Brain microvascular endothelial cell (primary cell): ENCODE measurements around the gene BICDL1.

ENCODE experiments used
- DNase-seq: peaks from one replicate; pipeline ENCODE4 v3.0.0-alpha.2; 2020
- H3K27ac ChIP-seq: fragments of 250-450 bp; sonication (Bioruptor Pico); 2 replicates; pipeline ENCODE4 v1.5.1; 2020; ENCODE audit warnings: mild to moderate bottlenecking, moderate library complexity
- H3K27me3 ChIP-seq: fragments of 250-450 bp; sonication (Bioruptor Pico); replicated peaks from 2 replicates; pipeline ENCODE4 v1.5.1; 2020; ENCODE audit warnings: mild to moderate bottlenecking
- H3K36me3 ChIP-seq: fragments of 250-450 bp; sonication (Bioruptor Pico); replicated peaks from 2 replicates; pipeline ENCODE4 v1.5.1; 2020; ENCODE audit warnings: mild to moderate bottlenecking
- H3K4me3 ChIP-seq: 2 replicates; pipeline ENCODE4 v1.5.1; 2011; ENCODE audit warnings: low read depth, mild to moderate bottlenecking, control low read depth, low read length, moderate library complexity
- in situ Hi-C: cut with HindIII; loops from 2 replicates; pipeline ENCODE4 v1.10.0; 2017; ENCODE audit warnings: low sequenced_read_pairs, low pct_ligation_motif_present
- TF ChIP-seq, protein P1 (sequence below): IDR thresholded peaks from 2 replicates; pipeline ENCODE4 v1.5.1; 2011; ENCODE audit warnings: low read depth, mild to moderate bottlenecking, moderate library complexity, low read length, control low read depth, inconsistent platforms; ENCODE audit errors: missing control alignments

Gene BICDL1

DNA sequence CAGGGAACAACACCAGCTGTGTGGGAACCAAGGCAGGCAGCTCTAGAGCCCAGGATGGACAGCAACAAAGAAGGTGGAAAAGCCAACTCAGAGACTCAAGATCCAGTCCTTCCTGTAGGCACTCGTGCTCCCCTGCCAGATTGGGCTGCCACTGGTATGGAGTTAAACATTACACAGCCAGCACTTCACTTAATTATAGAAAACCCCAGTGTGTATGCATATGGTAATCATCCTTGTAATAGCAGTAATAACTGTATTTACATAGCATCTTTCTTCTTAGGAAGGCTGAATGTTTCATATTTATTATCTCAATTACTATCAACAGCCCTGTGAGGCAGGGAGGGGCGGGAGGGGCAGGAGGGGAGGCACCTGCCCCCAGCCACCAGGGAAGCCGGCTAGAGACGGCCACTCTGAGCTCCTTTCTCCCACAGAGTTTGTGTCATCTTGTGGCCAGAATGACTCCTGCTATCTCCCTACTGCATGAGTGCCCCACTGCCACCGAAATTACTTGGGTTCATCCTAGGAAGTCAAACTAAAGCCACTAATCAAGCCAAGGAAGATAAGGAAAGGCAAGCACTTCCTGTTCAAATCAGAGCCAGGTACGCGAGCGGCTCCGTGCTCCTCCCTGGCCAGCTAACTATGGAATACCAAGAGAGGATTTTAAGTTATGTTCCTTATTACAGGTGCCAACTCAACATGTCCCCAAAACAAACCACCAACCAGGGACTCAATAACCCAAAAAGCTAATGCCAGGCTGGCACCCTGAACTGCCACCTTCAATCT is 143.2 kb downstream of the BICDL1 start:
- no peaks in the 10 kb centered on the region for H3K27me3 ChIP-seq
- no peak overlapping the region for H3K4me3 ChIP-seq
- DNase-seq = no peak
- H3K27ac ChIP-seq = no peak overlapping the region
- TF ChIP-seq, protein P1, sequence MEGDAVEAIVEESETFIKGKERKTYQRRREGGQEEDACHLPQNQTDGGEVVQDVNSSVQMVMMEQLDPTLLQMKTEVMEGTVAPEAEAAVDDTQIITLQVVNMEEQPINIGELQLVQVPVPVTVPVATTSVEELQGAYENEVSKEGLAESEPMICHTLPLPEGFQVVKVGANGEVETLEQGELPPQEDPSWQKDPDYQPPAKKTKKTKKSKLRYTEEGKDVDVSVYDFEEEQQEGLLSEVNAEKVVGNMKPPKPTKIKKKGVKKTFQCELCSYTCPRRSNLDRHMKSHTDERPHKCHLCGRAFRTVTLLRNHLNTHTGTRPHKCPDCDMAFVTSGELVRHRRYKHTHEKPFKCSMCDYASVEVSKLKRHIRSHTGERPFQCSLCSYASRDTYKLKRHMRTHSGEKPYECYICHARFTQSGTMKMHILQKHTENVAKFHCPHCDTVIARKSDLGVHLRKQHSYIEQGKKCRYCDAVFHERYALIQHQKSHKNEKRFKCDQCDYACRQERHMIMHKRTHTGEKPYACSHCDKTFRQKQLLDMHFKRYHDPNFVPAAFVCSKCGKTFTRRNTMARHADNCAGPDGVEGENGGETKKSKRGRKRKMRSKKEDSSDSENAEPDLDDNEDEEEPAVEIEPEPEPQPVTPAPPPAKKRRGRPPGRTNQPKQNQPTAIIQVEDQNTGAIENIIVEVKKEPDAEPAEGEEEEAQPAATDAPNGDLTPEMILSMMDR = no peak
- peaks cover 97% of the 10 kb centered on the region for H3K36me3 ChIP-seq
- in situ Hi-C loops = no loop called here

DNA sequence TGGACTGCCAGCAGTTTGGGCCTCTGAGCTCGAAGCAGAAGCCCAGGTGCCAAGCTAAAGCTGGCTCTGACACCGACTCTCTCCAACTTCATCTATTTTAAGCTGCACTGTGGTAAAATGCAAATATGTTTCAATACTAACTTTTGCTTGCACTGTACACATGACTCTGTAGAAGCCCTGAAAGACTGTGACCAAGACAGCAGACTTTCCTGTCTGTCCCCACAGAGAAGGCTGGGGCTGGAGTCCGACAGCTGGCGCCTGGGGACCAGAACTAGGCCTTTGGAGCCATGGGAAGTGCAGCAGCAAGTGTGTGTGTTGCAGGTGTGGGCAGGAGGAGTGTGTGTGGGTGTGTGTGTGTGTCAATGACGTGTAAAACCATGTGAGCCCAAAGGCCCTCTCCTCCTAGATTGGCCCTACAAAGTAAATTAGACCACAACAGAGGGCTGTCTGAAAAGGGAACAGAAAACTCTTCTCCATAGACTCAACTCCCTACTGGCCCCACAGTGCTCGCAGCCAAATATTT is 143.9 kb downstream of the BICDL1 start:
- no peak for DNase-seq
- in situ Hi-C loops = no loop called here
- Histone ChIP-seq H3K36me3 (peaks cover 97% of the 10 kb centered on the region), H3K4me3 (no peak overlapping the region), H3K27ac (no peak overlapping the region), H3K27me3 (no peaks in the 10 kb centered on the region)
- TF ChIP-seq, protein P1 = no peak

DNA sequence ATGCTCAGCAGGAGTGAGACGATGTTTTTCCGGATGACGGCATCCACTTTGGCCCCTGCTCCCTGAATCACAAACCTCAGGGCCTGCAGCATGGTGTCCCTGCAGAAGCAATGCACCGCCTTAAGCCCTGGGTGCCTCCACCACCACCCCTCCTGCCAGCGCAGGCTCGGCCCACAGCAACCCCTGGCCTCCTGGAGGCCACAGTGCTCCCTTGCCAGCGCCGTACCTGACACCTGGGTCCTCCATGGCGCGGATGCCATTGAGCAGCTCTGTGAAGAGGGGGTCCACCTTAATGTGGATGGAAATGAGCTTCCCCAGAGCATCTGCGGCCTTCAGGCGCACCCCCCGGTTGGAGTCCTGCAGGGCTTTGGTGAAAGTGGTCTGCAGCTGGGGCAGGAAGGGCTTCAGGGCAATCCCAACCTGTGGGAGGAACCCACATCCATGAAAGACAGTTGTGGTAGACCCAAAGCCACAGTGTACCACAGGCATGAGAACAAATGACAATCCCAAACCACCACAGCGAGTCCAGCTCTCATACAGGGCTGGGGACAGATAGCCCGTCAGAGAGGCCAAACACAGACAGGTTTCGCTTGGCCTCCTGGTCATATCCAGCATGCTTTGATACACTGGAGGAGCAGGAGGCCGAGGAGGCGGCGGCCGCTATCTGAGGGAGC is 145.4 kb downstream of the BICDL1 start:
- in situ Hi-C loops = no loop called here
- no peak for DNase-seq
- H3K27ac ChIP-seq = no peak overlapping the region
- H3K27me3 ChIP-seq = no peaks in the 10 kb centered on the region
- H3K4me3 ChIP-seq = no peak overlapping the region
- TF ChIP-seq, protein P1 = no peak
- H3K36me3 ChIP-seq = peaks cover 96% of the 10 kb centered on the region

DNA sequence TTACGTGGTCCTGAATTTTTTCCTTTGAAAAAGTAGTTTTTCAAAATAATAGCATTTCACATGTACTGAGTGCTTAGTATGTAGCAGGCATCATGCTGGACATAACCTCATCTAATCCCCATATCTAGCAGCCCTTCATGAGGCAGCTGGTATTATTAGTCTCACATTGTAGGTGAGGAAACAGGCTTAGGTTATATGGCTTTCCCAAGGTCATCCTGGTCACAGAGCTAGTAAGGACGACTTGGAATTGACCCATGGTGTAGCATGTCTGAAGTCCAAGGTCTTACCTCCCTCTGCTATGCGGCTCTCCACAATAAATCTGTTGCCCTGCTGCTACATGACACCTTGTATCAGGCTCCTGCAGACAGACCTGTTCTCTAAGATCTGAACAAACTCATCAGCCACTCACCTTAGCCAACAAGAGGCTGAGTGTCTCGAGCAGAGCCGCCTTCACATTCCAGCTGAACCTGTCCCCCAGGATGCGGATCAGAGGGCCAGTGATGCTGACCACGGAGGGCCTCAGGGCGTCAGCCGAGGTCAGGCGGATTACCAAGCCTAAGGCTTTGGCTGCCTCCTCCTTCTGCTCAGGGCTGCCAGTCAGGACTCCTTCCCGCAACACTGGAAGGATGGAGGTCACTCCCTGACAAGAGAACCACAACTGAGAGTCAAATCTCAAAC is 147.2 kb downstream of the BICDL1 start:
- in situ Hi-C loops = loop anchor here (5.0 kb wide), 1 partner anchor 36 kb away; no protein-coding TSS in a partner anchor
- Histone ChIP-seq H3K4me3 (no peak overlapping the region), H3K36me3 (peaks cover 95% of the 10 kb centered on the region), H3K27me3 (no peaks in the 10 kb centered on the region), H3K27ac (no peak overlapping the region)
- TF ChIP-seq, protein P1 = no peak
- no peak for DNase-seq

DNA sequence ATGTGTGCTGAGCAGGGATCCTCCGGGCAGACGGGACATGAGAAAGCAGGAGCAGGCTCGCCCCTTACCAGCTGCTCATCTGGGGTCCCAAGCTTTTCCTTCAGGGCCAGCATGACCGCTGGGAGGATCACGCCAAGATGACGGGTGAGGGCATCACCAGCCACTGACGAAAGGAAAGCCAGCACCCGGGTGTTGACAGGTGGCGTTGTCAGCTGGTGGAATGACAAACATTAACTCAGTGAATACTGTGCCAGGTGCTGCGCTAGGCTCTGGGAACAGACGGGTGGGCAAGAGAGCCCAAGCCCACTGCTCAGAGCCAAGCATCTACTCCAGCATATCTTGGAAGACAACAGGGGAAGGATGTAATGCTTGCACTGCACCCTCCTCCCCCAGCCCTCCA is 148.8 kb downstream of the BICDL1 start:
- TF ChIP-seq, protein P1 = no peak
- in situ Hi-C loops = loop anchor here (5.0 kb wide), 1 partner anchor 34 kb away; no protein-coding TSS in a partner anchor
- Histone ChIP-seq H3K36me3 (peaks cover 95% of the 10 kb centered on the region), H3K27me3 (no peaks in the 10 kb centered on the region), H3K4me3 (no peak overlapping the region), H3K27ac (no peak overlapping the region)
- no peak for DNase-seq
